ENCODE measurements around the gene ZSWIM6.

Gene ZSWIM6

DNA sequence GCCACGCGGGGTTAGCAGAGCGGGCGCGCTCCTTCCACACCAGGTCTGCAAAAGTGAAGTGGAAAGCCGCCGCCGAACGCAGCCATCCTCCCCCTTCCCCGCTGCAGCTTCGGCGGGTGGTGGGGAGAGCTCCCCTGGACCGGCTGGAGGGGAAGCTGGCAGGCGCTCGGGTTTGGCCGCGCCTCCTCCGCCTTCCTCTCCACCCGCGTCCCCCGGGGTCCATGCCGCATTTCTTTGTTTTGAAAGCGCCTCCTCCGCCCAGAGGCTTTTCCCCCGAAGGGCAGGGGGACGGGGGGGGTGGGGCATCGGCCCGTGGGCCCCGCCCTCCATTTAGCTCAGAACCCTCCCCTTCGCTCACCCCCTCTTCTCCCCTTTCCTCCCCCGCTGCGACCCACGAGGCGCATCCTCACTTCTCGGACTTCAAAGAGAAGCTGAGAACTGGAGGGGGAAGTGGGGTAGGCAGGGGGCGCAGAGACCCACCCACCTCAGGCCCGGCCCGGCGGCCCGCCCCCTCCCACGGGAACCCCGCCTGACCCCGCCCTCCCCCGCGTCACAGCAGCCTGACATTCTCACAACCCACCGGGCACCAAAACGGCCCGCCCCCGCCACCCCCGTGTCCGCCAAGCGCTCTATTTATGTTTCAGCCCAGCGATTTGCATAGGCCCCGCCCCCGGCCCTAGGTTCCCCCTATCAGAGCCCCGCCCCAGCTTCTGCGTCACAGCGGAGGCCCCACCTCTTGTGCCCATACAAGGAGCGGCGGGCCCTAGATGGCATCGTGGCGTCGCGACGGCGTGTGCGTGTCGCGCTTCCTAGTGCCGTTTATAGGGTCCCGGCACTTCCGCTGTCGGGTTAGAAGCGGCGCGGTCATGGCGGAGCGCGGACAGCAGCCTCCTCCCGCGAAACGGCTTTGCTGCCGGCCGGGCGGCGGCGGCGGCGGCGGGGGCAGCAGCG lies at the start of gene ZSWIM6:
Gene ZSWIM6 (plus strand): TSS at position 852 of the 951 bp plus-strand sequence. CDS start 15 bp downstream, at position 867.
- peak; percentile 100 for DNase-seq

- DNase-seq: no peak
These were observed 48.6 kb upstream of the ZSWIM6 start for GRCh38 chr5:61283471-61283870.

DNA sequence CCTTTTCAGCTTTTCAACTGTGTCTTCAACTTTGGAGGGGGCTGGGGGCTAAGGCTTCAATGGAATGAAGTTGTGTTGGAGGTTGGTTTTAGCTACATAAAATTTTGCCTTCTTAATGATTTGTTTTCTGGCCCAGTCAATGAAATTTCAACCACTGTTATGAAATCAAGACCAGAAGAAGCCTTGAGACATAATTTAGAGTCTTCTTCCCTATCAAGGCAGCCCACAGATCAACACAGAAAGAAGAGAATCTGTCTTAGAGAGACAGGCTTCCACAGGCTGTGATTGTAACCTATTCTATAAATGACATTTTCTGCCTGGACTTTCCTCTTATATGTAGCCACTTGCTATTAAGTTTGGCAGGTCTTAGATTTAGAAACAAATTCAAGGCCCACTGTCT lies 46.5 kb upstream of the ZSWIM6 start:
- no peak for DNase-seq

- no peak for DNase-seq
These were observed 45.5 kb upstream of the ZSWIM6 start for GRCh38 chr5:61286446-61287132.

- no peak for DNase-seq
These were observed 44.6 kb upstream of the ZSWIM6 start for GRCh38 chr5:61287474-61287873.

DNA sequence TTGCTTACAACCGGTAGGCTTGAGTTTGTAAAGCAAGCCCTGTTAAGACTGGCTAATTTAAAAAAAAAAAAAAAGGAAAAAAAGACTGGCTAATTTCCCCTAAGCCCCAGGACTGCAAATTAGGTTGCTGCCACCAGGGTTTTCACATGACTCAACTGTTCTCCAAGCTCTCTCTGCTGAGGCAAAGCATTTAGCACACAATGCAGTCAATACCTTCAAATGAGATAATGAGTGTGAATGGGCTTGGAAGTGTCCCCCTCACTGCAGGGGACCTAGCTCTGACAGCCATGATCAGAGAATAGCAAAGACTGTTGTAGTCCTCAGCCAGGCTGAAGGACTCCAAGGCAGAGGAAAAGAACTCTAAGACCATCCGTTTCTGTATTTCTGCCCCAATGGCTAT lies 42.8 kb upstream of the ZSWIM6 start:
- no peak for DNase-seq

- DNase-seq: no peak
These were observed 42.3 kb upstream of the ZSWIM6 start for GRCh38 chr5:61289669-61290306.

DNA sequence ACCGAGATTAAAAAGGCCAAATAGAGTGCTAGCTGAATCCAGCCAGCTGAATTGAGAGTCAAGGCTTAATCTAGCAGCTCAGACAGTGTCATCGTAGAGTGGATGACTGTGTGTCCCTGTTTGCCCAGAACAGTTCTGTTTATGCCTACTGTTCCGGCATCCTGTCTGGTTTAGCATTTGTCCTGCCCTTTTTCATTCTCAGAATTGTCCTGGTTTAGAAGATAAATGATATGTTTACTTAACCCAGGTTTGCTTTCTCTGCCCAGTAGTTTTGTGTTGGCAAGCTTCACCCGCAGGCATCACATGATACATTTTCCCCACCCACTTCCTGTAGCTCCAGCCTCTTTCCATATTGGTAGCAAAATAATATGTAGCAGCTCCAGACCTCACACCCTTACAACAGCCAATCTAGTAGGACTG lies 41.3 kb upstream of the ZSWIM6 start:
- no peak for DNase-seq

DNA sequence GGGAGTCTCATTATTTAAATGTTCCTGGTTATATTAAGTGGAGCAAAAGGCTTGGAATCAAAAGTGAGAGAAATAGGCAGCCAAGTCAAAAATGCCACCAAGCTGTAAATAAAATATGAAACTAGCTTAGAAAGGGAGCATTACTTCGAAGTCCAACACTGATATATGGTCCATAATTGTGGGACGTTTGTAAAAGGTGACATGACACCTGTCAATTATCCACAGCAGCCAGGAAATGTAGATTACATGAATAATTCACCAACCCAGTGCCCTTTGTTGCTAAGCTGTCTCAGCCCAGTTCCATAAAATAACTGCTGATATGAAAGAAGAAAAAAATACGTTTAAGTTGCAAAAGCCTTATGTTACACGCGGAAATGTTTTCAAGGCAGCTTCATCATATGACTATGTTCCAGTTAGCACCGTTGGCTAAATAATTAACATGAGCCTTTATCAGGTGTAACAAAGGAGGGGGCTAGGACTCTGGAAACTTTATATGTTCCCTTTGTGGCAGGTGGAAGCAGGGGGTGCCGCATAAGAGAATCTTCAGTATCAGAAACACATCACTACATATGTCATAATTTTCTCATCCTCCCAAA lies 39.9 kb upstream of the ZSWIM6 start:
- no peak for DNase-seq

DNA sequence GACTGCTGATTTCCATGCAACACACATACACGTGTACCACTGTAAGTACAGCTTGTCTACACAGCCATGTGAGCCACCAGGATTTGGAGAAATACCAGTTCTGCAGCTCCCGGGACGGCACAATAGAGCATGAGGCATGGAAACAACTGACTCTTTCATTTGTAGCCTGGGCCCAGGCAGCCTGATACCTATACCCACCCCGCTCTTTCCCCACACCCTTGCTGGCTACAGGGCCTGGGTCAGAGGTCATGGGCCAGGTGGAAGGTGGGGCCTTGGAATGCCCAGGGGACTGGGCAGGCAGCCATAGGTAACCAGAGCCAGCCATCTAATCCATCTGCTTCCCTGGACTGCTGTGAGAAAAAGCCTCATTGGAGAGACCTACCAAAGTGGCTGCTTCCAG lies 39.0 kb upstream of the ZSWIM6 start:
- no peak for DNase-seq

GRCh38 chr5:61293873-61294272 lies 38.2 kb upstream of the ZSWIM6 start:
- no peak for DNase-seq

DNA sequence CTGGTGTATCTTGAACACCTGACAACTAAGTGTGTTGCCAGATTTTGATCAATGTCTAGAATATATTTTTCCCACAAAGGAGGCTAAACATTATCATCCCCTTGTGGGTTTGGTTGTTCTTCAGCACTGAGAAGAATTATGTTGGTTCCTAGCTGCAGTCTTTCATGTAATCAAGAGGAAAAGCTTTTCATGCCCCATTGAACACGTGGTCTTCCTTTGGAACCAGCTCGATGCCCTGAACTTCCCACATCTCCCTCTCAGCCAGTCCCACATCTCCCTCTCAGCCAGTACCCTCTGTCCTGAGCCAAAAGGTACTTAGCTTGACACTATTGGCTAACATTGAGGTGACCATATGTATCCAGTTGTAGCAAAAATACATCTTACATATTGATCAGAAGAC lies 36.7 kb upstream of the ZSWIM6 start:
- DNase-seq: no peak

DNA sequence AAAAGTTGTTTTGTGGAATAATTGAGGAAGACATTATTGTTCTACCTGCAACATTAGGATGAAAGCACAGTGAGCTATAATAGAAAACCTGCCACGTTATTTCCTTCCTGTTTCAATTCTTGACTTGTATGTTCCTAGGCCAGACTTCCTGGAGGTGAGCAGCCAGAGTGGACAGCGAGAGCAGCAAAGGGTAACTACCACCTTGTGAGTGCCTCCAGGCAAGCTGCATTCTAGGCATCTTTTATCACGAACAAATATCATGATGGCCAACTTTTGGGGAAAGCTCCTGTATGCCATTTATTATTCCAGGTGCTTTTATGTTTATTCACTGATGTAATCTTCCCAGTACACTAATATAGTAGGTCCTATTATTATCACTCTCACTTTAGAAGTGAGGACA lies 34.0 kb upstream of the ZSWIM6 start:
- DNase-seq: no peak

GRCh38 chr5:61298580-61298979 lies 33.5 kb upstream of the ZSWIM6 start:
- no peak for DNase-seq

DNA sequence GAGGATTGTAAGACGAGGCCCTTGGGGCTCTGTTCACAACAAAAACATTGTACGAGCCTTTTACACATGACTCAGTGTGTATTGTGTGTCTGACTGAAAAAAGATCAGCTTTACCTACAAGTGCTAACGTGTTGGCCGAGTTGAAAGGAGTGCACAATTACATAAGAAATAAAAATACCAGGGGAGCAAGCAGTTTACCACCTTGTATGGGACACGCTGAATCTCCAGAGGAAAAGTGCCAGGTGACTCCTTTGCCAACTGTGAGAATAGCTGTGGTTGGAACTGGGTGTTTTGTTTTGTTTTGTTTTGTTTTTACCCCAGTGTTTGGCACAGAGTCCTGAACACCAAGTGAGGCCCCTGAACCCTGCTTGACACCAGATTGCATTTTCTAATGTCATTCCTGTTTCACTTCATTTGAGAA lies 32.8 kb upstream of the ZSWIM6 start:
- no peak for DNase-seq

GRCh38 chr5:61301341-61302199 lies 30.5 kb upstream of the ZSWIM6 start:
- DNase-seq: no peak

DNA sequence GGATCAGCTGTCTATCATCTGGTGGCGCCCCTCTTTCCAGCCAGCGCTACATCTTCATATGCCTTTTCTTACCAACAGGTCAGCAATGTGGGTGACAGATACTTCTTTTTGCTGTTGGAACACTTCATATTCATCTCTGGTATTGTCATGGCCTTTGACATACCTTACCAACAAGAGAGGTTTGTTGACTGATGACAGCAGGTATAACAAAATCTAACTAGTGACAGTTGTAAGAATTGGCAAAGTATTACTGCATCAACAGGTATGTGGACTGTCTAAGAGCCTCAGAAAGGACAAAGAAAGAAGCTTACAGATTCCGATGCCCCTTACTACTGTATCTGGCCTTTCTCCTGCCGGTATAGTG lies 29.9 kb upstream of the ZSWIM6 start:
- no peak for DNase-seq

DNA sequence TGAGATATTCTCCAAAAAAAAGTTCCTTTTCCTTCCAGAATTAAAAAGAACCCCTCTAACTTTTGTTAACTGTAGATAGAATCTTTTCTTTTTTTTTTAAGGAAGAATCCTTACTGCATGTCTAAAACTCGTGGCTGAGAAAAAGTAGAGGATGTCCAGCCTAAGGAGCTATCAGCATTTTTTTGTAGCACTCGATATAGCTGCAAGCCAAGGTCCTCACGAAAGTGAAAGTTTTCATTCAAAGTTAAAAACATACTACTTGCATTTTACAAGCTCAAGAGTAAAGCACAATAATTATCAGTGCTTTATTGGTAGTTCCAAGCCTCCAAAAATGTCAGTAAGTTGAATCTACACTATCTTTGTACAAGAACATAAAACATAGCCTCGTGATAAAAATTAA lies 28.7 kb upstream of the ZSWIM6 start:
- no peak for DNase-seq

DNA sequence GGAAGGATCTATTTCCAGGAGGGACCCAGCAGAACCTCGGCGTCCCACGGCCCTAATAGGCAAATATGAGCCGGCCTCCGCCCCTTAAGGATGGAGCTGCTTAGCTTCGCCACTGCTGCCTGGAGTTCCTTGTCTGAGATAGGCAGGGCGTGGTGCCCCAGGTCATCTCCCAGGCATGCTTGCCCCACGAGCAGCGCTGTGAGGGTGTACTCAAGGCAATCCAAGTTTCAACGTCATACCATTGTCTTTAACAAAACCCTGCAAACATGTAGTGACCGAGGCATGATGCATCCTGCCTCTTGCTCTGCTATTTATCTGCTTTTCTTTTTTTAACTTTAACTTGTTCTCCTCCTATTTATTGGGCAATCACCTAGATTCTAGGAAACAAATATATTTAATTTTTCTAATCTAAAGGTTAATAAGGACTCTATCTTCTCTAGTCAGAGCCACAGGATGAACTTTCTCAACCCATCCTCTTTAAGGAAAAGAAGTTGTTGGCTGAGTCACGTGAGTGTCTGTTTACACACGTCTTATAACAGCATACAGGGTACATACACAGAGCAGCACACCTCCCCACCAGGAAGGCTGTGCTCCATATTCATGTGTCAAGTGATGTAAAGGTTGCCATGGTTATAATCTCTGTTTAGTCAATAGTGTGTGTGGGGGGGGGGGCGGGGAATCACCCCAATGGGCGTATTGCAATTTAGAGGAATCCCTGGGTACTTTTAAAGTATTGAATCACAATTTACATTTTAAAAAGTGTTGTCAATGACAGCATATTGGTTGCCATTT lies 27.3 kb upstream of the ZSWIM6 start:
- no peak for DNase-seq

GRCh38 chr5:61306531-61307131 lies 25.4 kb upstream of the ZSWIM6 start:
- DNase-seq: no peak

GRCh38 chr5:61307191-61307590 lies 24.9 kb upstream of the ZSWIM6 start:
- DNase-seq: no peak
